NCI-H2107 treated with DMSO at 0.1 percent for 48 hours (cell line): Measurements from ENCODE around the gene SYT2.
"Not testable (repeated sequence)": the region's sequence is repeated elsewhere in the genome, so short reads cannot be mapped to it uniquely, and the experiment has no call there.

ENCODE experiments used
- DNase-seq: peaks from one replicate; lab custom pipeline; 2025; ENCODE audit not compliant: unreplicated experiment; lab: John Stamatoyannopoulos, UW

Gene SYT2

DNA sequence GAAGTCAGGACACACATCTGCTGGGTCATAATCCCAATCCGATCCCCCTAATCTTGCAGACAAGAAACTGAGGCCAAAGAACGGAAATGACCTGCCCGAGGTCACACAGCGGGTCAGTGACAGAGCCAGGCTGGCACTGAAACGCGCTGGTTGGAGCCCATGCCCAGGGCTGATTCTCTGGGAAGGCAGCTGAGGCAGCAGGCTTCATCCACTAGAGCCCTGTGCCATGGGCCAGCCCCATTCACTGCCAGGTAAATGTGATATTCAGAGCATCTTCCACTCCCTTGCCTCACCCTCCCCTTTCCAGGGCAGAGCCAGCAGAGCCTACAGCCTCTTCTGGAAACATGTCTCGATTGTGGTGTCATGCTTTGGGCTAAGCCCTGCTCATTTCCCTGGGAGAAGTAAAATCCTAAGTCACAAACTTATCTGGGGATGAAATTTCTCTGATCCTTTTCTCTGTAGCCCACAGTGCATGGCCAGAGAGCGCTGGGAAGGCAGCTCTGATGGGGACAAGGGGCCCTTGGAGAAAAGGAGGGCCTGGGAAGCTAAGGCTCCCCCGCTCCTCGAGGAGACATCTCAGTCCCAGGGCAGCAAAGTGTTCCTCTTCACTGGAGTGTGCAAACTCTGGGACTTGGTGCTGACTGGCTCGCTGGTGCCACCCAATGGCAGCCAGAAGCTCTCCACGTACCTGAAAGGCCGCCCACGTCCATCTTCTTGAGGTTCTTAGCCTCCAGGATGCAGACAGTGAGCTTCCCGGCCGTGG, 110.4 kb downstream of the SYT2 start:
- peak; percentile 55 for DNase-seq

DNA sequence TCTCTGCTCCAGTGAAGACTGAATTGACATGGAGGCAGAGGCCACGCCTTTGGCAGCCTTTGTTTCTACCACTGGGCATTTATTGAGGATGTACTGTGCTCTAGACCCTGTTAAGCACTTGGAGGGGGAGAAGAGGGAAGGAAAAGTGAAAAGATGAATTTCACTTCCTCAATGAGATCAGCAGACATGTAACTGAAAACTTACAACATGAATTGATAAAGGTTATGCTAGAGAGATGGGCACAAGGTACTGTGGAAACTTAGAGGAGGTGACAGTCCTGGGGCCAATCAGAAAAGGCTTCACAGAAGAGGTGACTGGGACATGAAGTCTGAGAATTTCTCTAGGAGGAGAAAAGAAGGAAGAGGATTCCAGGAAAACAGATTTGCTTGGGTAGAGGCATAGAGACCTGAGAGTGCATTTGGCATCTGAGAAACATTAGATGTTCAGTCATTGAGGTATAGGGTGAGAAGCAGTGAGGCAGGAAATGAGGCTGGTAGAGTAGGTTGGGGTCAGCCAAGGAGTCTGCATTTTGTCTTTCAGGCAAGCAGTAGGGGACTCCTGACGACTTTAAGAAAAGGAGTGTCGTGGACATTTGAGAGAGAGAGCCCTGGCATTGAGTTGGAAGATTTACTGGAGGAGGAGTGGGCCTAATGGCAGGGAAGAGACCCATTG, 113.0 kb downstream of the SYT2 start:
- DNase-seq, result no peak

DNA sequence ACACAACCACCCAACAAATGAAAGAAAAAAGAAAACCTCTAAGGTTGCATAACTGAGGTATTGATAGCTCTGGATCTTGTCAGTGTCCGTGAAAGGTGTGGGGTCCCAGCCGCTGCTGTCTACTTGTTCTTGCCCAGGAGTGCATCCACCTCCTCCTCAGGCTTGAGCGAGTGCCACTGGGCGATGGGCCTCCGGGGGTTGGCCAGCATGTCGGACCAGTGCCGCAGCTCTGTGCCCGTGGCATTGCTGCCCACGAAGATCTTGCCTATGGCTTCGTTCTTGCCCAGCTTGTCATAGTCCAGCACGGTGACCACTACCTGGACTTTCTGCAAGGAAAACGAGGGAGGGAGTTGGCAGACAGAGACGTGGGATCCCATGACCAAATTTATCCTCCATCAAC, 113.6 kb downstream of the SYT2 start:
- DNase-seq, result no peak

DNA sequence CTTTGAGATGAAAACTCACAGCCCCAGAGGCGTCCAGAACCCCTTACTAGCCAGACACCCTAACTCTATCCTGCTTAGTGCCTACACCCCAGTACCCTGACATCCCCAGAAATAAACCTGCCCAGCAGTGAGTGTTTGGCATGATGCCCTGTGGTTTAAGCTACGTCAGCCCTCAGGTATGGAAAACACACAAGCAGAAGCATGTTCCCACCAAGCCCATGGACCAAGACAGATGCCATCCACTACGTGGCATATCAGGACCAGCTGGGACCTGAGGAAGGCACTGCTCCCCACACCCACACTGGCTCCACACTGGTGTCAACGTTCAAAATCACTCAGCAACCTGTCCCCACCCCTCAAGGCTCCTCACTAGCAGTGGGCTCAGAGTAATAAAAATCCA, 116.4 kb downstream of the SYT2 start:
- no peak for DNase-seq

DNA sequence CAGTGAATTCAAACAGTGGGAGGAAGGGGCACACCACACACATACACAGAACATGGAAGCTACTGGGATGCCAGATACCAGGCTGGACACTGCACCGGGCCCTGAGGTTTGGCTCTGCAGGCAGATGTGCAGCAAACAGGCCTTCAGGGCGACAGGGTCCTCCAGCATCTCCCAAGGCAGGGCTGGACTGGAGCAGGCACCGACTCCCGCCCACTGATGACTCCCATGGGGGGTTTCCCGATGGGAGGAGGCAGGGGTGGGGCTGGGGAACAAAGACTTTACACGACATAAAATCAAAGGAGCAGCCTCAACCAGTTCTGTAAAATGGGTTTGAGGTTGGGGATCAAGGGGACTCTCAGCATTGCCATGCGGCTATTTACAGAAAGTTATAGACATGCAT, 118.1 kb downstream of the SYT2 start:
- DNase-seq, result no peak

DNA sequence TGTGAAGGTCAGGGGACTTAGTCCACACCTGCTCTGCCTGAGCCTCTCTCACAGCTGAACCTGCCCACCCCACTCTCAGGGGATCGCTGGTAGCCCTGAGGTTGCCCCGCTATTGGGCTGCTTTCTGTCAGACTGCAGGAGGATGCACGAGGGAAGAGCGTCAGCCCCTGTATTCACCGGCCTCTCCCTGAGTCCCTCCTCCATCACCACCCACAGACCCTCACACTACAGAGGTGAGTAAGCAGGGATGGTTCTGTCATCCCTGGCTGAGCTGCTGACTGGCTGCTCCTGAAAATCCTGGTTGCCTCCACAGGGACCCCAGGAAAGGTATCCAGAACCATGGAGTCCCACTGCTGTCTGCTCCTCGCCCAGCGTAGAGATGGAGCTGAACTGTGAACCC, 118.7 kb downstream of the SYT2 start:
- DNase-seq, result no peak

DNA sequence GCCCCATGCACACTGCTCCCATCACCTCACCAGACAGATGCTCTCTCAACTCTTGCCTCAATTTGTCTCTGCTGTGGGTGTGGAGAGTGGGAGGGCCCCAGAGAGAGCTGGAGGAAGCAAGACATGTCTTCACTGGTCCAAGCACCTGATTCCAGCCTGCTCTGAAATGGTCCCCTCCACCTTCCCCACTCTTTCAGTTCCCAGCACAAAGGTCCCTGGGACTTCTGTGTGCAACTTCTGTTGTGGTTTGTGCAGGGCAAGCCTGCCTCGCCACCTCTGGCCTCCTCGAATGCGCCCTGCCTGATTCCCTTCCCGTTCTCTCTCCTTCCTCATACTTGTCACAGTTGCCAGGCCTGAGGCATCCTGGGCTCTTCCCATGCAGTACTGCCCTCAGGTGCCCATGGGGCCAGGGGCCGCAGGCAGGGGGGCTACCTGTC, 119.3 kb downstream of the SYT2 start:
- no peak for DNase-seq

DNA sequence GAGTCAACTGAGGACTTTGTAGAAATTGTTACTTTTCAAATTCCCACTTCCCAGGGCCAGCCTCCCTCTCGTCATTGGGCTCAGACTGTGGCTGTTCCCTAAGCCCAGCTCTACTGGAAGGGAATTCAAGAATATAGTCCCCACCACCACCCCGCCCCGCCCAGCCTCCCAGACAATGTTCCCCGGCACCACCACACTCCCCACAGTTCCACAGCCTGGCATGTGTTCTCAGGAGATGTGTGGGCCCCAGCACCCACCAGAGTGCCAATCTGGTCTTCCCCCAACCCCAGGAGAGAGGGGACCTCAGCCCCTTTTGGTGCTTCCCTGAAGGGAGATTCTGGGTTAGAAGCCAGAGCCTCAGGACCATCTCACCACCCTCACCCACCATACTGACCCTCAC, 120.1 kb downstream of the SYT2 start:
- no peak for DNase-seq

DNA sequence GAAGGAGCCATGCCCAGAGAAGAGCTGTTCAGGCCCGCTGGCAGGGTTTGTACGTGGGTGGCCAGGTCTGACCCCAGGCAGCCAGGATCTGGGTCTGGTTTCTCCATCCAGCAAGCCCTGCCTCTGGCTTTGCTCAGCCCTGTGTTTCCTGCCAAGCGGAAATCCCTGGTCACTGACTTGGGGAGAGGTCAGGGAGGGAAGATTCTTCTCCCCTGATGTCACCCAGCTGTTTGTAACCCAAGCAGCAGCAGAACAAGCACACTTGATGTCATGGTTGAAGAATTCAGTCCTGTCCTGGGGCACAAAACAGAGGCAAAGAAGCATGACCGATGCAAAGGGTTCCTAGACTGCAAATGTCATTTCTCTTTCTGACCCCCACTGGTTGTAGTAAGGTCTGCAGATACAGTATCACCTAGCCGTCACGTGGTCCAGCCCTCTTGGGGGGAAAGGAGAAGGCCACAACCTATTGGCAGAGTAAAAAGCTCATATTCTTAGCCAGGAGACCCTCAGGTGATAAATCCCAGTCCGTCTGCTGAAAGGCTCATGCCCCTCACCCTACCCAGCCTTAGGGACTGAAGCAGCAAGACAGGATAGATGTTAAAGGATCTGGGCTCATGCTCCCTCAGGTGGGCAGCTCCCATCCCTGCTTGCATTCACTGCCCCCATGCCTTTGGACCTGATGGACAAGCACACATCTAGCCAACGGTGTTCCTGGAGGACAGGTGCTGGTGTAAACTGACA, 120.9 kb downstream of the SYT2 start:
- DNase-seq, result no peak

DNA sequence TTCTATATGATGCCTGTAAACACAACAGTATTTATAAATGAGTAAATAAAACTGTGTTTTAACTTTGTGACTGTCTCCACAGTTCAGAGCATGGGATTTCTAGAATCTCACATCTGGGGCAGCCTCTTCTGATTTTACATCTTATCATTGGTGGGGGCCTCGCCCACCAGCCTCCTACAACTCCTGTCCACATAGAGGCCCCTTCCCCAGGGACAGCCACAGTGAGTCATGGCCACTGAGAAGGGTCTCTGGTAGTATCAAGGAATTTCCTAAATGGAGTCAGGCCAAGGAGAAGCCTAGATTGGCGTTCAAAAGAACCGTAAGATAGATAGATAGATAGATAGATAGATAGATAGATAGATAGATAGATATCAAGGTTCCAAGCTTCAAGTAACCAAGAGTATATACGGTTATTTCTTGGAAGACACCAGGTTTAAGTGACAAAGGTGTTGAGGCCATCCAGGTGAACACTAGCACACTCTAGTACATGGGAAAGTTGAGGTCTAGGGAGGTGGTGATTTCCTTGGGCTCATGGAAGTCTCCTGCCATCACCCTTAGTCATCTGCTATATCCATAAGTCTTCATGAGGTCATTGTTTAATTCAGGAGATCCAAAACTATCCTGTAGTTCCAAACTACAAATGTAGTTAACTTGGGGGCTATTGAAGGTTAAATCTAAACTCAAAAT, 121.6 kb downstream of the SYT2 start:
- DNase-seq, result no peak

DNA sequence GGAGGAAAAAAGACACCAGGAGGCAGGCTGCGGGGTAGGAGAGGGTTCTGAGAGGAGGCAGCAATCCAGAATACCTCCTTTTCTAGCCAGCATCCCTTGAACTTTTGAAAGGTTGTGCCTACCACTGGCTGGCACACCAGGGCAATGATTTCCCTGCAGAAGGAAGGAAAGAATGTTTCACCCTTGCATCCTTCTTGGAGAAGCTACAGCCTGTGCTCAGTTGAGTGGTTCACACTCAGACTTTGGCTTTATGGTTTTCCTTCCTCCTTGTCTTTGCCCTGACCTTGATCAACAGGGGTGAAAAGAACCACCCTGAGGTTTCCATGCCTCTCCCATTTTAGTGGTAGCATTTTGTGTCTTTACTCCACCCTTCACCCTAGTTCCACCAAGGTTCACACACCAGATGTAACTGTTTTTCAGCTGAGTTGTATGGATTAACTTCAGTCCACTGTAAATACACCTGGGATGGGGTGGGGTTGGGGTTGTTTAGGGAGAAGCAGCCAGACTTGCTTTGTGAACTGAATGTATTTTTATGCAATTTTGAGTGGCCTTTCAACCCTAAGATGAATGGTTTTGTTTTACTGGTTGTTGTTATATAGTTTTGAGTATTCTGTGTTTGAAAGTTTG, 122.3 kb downstream of the SYT2 start:
- no peak for DNase-seq

DNA sequence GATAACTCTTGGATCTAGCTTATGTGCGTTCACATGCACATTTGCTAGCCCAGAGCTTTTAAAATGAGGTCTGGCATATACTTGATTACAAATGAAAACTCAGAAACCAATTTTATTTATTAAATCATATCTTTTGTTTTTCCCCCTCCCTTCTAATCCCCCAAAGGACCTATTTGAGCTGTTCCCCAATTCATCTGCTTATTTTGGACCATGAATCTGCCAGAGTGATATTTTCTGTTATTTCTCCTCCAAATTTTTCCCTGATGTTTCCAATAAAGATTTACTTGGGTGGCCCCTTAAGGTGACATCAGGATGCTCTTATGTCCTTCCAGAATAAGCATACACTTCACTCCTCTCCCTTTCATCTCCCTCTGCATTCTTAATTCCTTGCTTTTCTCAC, 123.4 kb downstream of the SYT2 start:
- no peak for DNase-seq

DNA sequence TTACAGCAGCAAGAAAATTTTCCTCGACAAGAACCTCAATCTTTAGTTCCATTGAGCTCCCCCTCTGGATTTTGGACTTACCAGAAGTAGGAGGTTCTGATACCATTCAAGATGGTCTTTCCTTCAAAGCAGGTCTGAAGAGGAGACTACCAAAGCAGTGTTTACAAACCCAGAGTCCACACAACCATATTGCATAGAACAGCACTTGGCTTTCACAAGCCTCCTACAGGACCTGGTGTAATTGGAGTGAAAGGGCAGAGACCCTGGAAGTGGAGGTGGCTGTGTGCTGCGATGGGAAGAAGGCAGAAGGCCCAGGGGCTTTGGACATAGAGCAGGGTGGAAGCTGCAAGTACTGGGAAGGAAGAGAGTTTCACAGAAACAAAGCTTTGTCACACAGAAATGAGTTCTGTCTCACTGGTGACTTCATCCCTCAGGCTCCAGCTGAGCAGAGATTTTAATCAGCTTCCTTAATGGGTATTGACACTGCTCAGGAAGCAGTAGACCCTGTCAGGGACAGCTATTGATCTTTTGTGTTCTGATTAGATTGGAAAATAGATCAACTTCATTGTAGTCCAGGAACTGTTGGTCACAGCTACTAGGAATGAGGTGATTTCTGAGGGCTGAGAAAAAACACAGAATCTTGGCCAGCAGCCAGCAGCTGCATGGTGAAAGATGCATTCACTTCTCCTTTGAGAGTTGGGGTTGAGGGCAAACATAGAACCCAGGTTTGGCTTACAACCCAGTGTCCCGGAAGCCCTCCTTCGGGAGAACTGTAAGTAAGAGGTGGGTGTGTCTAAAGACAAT, 124.0 kb downstream of the SYT2 start:
- DNase-seq, result no peak

DNA sequence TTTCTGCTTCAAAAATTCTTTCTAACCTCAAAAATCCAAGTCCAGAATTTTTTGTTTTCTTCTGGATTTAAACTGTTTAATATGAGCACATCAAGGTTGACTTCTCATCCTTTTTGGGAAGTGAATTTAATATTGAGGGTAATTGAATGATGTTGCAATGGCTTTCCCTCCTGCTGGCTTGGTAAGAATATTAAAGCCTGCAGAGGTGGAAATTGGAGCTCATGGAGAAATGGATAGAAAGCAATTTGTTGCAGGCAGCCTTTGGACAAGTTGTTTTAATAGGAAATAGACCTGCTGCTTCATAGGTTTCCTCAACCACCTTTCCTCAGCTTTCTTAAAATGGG, 124.7 kb downstream of the SYT2 start:
- no peak for DNase-seq

DNA sequence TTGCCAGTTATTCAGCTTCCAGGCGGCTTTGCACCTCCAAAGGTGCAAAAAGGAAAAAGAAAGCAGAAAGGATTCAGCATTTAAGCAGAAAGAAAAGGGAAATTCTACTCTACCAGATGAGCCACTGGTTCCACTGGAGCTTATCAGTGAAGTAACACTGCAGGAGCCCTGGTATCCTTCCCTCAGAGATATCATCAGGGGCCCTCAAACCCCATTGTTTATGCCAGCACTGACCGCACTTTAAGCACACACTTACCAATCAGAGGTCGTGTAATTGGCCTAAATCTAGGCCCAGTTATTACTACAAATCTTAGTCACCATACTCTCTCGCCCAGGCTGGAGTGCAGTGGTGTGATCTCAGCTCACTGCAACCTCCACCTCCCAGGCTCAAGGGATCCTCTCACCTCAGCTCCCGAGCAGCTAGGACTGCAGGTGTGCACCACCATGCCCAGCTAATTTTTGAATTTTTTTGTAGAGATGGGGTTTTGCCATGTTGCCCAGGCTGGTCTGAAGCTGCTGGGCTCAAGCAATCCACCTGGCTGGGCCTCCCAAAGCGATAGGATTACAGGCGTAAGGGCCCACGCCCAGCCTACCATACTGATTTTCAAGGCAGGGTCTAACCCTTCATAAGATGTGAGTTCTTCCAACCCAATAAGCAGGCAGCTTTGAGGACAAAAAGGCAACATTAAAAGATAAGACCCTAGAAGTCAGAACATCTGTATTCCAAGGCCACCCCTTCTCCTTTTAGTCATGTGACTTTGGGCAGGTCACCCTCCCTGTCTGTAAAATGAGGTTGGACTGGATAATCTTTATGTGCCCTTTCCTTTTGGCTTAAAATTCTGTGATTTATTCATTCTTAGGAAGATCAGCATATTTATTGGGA, 125.3 kb downstream of the SYT2 start:
- no peak for DNase-seq

DNA sequence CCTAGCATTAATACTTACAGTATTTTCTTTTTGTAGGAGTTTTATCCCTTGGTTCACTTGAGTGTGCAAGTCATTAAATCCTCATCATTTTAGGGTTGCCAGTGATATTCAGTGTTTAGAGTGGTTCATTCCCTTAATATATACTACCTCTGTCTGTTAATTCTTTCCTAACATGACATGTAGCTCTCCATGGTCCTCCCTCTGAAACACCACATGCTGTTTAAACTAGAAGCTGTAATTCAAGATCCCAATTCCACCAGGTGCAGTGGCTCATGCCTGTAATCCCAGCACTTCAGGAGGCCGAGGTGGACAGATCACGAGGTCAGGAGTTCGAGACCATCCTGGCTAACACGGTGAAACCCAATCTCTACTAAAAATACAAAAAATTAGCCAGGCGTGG, 127.9 kb downstream of the SYT2 start:
- not testable (repeated sequence) for DNase-seq

DNA sequence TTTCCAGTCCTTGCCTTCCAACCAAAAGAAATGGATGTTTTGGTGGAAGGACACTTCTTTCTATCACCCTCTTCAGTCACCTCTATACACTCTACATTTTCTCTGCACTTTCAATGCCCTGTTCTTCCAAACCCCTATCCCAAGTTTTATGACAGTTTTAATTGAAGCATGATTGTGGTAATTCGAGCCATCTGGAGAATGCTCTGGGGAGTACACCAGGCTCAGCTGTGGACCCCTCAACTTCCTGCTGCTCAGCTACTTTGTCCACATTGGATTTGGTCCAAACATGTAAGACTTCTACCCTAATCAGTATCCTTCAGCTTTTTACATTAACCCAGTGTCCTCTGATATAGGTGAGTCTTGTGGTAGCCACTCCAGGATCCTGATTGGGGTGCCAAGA, 129.6 kb downstream of the SYT2 start:
- DNase-seq, result no peak

DNA sequence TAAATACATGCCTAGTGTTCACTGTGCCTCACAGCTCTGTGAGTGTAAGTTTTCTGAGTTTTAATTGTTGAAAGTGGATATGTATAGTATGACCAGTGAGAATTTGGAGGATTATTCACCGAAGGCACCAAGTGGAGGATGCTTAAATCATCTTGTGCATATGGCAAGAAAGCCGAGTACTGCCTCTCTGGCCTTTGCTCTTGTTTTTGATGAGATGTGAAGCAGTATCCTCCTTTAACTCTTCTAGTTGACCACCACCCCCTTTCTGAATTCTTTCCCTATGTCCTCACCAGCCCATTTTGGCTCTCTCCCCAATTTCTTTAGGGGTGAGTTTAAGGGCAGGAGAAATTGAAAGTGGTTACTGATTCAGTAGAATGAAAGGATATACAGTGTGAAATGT, 130.4 kb downstream of the SYT2 start:
- no peak for DNase-seq

DNA sequence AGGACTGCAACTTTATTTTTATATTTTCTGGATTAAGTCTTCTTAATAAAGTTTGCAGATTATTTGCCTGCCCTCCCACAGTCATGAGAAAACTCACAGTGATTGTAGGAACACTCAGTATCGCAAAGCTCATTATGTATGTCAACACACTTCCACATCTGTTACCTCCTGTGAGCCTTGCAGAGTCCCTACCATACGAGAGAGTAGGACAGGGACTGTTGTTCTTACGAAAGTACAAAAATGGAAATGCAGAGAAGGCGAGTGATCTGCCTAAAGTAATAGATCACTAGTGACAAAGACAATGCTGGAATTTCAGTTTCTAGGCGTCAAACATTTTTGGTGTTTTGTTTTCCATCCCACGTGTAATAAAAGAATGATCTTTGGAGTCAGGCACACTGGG, 131.7 kb downstream of the SYT2 start:
- DNase-seq, result no peak
